Measurements from ENCODE around the gene USF3.

DNA sequence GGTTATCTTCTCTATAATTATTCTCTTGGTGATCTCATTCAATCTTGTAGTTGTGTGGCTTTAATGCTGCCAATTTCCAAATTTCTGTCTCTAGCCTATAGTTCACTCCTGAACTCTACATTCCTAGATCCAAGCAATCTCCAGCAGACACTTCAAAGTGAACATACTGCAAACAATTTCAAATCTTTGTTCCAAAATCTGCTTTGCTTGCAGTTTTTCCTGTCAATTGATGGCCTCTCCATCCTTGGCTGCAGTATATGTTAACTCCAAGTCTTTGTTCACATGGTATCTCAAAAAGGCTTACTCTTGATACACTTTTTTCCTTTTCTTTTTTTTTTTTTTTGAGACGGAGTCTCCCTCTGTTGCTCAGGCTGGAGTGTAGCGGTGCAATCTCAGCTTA lies 32.2 kb upstream of the USF3 start:
- TF ChIP-seq DNMT1 (IDR thresholded peaks at IDR 0.05) (no peak), PRMT5 (CRISPR knock-in tag; IDR thresholded peaks at IDR 0.05) (no peak)
- TF ChIP-seq, protein P1, sequence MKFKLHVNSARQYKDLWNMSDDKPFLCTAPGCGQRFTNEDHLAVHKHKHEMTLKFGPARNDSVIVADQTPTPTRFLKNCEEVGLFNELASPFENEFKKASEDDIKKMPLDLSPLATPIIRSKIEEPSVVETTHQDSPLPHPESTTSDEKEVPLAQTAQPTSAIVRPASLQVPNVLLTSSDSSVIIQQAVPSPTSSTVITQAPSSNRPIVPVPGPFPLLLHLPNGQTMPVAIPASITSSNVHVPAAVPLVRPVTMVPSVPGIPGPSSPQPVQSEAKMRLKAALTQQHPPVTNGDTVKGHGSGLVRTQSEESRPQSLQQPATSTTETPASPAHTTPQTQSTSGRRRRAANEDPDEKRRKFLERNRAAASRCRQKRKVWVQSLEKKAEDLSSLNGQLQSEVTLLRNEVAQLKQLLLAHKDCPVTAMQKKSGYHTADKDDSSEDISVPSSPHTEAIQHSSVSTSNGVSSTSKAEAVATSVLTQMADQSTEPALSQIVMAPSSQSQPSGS (CRISPR knock-in tag; IDR thresholded peaks at IDR 0.05): no peak
